Hematopoietic multipotent progenitor cell (in vitro differentiated cells): ENCODE measurements around the gene LIN54. TPM values are rescaled to one million over a fixed set of nuclear protein-coding genes. Genes with fewer than 3 reads are reported as not detected.
A peak's percentile ranks its signal among the peaks of the same experiment; 100 is the strongest.
"Not testable (repeated sequence)": the region's sequence is repeated elsewhere in the genome, so short reads cannot be mapped to it uniquely, and the experiment has no call there.

Experiments
- DNase-seq, 3 donors: peaks; one replicate each; pipeline ENCODE4 v3.0.0-alpha.2; 2011 to 2015; ENCODE audit warnings: low read depth in 2 of 3, low spot score in 2 of 3
- total RNA-seq: library from RNA; depleted of rRNA; stranded (reverse); fragments of >200 nt; gene quantifications from one replicate; pipeline ENCODE4 v1.2.3, GENCODE V29; 2012

The LIN54 gene
- total RNA-seq, 1 donor = 19.1 TPM

DNA sequence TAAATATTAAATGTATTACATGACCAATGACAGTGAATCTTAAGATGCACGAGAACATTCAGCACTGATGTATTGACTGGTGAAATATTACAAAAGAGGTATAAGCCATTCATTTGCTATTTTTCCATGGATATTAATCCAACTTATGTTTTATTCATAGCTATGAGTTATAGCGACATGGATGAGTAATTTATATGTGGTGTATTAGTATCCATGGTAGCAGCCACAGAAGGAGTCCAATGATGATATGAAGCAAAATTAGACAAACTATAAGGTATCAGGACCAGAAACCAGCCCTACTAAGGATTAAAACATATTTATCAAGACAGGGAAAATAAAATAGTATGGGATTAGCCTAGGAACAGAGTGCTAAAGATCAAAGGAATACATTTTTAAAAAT, 59.4 kb downstream of the LIN54 start:
- DNase-seq = no peak

DNA sequence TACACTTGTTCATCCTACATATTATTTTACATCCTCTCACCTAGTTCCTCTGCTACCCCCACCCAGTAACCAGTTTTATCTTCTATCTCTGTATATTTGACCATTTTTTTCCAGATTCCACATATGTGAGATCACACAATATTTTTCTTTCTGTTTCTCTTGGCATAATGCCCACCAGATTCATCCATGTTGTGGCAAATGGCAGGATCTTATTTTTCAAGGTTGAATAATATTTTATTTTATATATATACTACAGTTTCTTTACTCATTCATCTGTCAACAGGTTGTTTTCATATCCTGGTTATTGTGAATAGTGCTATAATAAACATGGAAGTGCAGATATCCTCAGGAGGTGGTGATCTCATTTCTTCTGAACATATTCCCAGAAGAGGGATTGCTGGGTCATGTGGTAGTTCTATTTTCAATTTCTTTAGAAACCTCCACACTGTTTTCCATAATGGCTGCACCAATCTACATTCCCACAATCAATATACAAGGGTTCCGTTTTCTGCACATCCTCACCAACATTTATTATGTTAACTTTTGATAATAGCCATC, 61.9 kb downstream of the LIN54 start:
- no peak for DNase-seq

DNA sequence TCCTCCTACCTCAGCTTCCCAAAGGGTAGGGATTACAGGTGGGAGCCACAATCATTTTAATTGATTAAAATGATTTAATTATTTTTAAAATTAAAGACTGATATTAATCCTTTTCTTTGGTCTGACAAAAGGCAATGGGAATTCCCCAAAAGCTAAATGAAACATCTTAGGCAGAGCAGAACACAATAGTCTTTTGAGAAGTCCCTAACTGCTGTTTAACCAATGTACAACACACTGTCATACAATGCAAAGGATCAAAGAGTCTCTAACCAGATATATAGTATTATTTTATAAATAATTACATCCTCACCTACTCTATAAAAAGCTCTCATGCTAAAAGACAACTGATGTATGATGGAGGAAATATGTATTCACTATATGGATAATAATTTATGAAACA, 63.1 kb downstream of the LIN54 start:
- DNase-seq = no peak

DNA sequence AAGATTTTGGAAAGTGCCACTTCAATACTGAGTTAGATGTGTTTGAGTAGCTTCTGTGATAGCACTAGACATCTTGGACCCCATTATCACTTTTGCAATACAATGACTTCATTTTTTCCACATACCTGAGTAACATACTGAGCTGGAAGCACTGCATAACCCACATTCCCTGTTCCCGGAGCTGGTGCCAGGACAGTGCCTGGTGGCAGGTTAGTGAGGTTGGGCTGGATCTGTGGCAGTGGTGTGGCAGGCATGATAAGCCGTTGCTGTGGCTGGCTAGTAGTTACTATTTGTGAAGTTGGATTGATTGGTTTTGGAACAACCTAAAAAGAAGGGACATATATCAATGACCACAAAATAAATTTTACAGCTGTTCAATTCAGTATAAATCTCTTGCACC, 71.2 kb downstream of the LIN54 start:
- no peak for DNase-seq

DNA sequence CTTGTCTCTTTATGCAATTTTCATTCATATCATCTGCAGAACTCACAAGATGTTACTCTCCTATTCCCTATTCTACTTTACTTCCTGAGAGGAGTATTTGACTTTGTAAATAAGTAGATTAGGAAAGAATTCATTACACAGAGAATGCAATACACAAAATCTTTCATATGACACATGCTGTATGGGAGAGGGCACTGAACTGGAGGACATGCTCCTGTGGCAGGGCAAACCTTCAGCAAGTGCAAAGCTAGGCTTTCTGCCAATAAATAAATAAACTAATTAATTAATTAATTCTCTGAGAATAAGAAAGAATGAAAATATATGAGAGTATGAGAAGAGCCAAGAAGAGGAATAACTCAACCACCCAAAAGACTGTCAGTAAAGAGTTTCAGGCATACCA, 76.2 kb downstream of the LIN54 start:
- no peak for DNase-seq

DNA sequence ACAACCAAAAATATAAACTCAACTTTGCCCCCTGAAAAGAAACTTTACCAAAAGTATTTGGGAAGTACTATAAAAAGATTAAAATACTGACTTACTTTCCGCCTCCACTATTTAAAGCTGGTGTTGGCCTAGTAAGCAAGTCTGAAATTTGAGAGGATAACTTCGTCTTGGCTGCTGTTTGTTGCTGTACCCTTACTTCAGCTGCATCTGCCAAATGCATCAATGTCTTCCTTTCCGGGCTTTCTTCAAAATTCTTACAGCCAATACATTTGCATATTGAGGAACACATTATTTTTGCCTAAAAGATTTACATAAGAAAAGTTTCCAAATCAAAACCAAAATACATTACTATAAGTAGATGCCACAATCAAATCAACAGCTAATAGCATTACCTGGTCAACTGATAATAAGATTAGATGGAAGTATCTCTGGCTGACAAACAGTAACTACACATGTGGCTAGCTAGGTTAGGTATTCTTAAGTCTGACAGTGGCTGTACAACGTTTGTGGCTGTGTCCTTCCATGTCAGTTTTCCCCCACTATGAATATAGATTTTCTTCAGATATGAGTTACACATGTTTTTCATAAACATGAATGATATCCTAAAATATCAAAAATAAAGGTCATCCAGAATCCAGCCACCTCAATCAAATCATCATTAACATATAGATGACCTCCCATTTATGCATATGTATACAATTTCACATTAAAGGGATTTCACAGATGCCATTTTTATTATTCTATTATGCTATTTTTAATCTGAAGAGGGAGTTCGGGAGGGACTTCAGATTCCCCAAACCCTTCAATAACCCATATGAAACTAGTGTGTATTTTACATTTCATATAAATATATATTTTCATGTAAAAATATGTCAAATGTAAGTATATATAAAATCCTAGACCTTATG, 79.5 kb downstream of the LIN54 start:
- no peak for DNase-seq

DNA sequence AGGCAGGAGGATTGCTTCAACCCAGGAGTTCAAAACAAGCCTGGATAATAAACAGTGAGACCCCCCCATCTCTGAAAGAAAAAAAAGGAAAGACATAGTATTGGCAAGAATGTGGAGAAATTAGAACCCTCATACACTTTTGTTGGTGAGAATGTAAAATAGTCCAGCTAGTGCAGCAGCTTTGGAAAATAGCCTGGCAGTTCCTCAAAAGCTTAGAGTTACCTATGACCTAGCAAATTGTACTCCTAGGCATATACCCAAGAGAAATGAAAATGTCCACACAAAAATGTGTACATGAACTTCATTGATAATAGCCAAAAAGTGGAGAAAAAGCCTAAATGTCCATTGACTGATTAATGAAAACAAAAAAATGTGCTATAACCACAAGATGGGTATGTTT, 88.8 kb downstream of the LIN54 start:
- no peak for DNase-seq

DNA sequence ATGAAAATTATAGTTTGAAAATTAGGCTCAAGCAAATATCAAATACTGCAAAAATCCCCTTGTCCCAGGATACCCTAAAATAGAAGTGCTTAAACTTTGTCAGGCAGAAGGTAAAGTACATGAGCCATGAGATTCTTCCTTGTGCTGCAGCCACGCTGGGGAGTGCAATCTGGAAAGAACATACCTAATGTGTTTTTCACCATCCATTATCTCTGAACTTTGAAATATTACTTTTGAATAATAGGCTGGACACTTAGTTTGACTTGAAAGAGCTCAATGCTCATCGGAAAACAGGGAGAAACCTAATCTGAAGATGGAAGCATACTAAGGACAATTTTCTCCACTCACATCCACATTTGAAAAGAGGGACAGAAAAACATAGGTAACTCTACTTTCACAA, 91.2 kb downstream of the LIN54 start:
- no peak for DNase-seq

DNA sequence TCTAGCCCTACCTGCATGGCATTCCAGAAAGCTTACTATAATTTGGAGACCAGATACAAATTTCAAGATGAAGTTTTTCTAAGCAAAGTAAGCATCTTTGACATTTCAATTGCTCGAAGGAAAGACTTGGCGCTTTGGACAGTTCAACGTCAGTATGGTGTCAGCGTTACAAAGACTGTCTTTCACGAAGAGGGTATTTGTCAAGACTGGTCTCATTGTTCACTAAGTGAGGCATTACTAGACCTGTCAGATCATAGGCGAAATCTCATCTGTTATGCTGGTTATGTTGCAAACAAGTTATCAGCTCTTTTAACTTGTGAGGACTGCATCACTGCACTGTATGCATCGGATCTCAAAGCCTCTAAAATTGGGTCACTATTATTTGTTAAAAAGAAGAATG, 92.5 kb downstream of the LIN54 start:
- DNase-seq = no peak

DNA sequence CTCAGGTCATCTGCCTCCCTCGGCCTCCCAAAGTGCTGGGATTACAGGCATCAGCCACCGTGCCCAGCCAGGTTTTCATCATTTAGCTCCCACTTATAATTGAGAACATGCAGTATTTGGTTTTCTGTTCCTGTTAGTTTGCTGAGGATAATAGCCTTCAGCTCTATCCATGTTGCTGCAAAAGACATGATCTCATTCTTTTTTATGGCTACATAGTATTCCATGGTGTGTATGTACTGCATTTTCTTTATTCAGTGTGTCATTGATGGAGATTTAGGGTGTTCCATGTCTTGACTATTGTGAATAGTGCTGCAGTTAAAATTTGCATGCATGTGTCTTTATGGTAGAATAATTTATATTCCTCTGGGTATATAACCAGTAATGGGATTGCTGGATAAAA, 96.7 kb downstream of the LIN54 start:
- DNase-seq = not testable (repeated sequence)

DNA sequence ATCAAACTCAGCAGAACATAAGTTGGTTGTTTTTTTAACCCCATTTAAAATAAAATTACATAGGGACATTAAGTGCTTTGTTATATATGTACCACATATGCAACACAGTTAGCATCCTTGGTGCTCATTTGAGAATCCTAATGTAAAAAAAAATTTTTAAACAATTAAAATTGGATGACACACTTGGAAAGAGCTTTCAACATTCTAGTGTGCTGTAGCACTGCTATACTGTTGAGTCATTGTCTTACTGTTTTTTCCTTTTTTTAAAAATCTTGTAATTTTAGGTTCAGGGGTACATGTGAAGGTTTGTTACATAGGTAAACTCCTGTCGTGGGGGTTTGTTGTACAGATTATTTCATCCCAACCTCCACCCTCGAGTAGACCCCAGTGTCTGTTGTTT, 97.3 kb downstream of the LIN54 start:
- DNase-seq = no peak

DNA sequence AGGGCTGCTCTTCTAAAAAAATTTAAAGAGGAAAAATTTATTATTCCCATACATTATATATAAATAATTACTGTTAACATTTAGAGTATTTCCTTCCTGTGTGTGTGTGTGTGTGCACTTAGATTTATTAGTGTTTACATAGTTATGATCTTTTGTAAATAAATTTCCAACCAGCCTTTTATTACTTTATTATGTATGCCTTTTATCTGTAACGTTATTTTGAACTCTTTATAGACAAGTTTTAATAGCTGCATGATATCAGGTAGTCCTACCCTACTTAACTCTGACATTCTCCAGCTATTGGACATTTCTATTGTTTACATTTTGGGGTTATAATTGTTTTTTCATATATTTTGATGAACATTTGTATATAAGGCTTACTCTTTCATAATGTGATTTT, 101.3 kb downstream of the LIN54 start:
- DNase-seq = no peak

DNA sequence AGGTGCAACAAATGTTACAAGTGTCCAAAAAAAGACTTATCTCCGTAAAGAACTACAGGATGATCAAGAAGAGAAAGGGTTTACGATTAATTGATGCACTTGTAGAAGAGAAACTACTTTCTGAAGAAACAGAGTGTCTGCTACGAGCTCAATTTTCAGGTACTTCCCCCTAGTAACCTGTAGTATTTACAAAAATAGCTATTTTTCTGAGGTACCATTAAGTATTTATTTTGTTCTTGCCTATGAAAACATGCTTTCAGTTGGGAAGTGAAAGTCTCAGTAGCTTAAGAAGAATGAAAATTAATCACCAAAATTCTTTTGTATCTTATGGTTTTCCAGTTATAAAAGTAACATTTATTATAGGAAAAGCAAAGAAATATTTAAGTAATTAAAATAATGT, 104.2 kb downstream of the LIN54 start:
- DNase-seq = no peak

DNA sequence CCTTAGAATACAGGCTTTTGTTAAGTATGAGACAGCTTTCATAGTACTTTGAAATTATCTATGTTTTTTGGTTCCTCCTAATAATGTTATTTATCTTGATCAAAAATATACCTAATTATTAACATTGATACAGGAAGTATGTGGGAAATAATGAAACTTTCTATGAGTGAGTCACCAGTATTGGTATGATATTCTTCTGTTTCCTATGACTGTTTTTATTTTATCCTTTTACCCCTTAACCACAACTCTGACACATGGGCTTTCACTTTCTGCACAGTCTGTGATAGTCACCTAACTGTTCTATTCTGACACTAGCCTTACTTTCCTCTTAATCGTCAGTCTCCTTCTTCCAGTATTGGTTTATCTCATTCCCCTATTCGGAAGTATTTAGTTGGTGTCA, 105.4 kb downstream of the LIN54 start:
- DNase-seq = peak in 2 of 3 donors; percentile 59 to 63

DNA sequence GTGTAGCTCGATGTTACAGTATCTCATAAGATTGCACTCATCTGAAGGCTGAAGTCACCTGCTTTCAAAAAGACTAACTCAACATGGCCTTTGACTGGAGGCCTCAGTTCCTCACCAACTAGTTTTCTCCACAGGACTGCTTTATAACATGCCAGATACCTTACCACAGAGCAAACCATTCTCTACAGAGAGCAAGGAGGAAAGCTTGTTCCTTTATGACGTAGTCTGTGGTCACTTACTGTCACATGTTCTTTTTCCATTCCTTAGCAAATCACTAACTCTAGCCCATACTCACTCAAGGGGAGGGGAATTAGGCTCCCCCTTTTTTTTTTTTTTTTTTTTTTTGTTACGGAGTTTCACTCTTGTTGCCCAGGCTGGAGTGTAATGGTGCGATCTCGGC, 106.9 kb downstream of the LIN54 start:
- DNase-seq = peak in 1 of 3 donors; percentile 73

DNA sequence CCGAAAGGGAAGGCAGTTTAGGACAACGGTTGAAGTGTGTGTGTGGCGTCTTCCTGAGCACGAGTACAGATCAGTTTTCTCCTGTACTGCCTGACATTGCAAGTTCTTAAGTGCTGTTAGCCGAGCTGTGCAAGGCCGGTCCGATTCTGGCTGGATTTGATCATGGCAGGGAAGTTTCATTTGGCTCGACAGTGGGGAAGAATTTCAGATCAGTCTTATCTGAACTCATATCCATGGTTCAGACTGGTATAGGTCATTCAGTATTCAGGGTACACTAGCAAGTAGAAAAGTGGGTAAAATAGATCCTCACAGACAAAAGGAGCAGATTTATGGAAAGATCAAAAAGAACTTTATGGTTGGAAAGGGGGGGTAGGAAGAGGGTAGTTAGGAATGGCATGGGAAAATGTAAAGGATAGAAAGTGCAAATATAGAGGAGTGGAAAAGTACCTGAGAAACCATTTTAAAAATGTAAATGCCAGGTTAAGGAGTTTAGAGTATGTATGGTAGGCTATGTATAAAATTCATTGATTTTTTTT, 109.4 kb downstream of the LIN54 start:
- DNase-seq = no peak

DNA sequence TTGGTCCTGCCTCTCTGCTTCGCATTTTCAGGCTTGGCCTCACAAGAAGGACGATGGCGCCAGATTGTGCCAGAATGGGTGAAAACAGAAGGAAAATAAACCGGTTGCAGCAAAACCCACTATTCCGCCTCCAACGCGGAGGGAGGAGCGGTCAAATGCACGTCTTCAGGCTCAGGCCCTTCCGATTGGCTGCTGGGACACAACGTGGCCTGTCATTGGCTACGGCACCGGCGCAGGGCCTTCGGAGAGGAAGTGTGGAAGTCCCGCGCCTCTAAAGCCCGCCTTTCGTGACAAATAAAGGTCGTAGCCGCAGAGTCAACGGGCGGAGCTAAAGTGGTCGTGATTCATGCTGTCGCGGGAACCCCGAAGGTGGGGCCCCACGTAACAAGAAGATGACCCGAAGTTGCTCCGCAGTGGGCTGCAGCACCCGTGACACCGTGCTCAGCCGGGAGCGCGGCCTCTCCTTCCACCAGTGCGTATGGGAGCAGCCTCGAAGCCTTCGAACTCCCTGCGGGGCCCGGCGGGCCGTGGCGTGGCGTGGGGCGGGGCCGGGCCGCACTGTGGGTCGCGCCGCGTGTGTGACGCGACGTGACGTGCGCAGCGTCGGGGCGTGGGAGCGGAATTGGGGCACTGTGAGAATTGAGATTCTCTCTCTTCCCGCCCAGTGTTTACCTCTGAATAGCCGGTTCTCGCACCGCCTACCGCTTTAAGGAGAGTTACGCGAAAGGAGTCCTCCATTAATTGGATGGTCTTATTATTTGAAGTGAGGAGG, 110.0 kb downstream of the LIN54 start, which contains the start of gene THAP9:
THAP9 (plus strand) TSS at position 325 of the 772 bp plus-strand sequence; CDS start at position 393, 68 bp downstream.
- DNase-seq = peak; percentile 97 to 100 (median 99)

DNA sequence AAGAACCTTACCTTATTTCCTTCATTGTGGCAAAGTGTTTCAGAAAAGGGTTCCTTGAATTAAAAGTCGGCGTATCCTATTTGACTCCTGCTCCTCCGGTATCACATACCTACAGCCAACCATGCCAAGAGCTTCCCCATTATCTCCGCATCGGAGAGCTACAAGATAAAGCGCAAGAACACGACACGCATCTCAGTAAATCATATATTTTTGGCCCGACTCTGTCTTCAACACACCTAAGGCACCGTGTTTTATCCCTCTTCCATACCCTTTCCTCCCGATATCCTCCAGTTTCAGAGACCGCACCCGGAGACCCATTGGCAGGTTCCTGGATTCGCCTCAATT, 110.6 kb downstream of the LIN54 start:
- no peak for DNase-seq

DNA sequence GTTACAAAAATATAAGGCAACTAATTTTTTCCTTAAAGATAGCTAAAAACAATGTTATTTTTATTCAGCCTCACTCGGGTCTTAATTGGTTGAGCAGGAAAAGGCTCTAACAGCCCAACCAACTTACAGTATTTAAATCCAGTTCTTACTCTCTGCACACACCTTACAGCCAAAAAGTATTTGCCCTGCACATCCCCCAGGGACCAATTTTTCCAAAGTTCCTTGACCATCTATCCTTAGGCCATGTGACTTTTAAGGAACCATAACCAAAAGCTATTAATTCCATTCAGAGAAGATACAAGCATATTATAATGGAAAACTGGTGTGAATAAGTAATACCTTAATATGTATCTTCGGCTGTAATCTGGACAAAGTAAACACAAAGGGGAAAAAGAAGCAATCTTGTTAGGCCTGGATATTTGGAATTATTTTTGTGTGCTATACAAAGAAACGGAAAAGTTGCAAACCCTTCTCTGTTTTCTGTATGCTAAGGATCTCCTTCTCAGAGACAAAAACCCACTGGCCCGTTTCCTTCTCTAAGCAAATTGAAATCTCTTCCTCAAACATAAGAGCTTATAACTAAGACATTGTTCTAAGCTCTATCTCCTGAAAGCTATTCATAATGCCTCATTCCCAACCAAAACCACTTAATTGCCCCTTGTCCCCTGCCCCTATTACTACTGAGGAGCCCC, 111.1 kb downstream of the LIN54 start:
- no peak for DNase-seq

DNA sequence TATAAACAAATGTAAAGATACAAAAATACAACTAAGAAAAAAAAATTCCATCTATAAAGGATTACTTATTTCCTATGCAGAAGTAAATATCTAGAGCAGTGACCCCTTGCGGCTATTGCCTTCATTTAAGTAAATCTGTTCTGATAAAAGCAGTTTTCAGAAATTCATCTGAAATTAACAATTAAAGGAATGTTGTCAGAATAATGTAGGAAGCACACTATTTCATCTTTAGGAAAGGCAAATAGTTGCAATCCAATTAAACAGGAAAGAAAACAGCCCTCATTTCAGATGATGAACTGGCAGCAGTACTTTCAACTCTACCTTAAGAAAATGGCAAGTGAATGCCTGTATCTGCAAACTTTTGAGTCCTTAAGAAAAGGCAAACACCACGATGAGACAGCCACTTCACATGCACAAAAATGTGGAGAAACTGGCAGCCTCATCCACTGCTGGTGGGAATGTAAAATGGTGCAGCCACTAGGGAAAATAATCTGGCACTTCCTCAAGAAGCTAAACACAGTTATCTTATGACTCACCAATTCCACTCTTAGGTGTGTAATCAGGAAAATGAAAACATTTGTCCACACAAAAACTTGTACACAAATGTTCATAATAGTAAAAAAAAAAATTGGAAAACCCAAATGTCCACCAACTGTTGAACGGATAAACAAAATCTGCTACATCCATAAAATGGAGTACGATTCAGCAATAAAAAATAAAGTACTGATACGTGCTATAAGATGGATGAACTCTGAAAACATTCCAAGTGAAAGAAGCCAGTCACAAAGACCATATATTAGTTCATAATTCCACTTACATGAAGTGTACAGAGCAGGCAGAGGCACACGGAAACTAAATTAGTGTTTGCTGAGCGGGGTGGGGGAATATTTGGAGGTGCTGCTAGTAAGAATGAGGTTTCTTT, 112.0 kb downstream of the LIN54 start:
- DNase-seq = peak in 1 of 3 donors; percentile 53
